ENCODE measurements around the gene FMO3.

- TF ChIP-seq CTCF (IDR thresholded peaks at IDR 0.05; ENCODE audit: poor library complexity, severe bottlenecking) (no peak), EZH2 (IDR thresholded peaks at IDR 0.05; ENCODE audit: borderline replicate concordance, insufficient read depth, low read length, poor library complexity, severe bottlenecking) (no peak)
These were observed 27.8 kb upstream of the FMO3 start for GRCh38 chr1:171062902-171063301.
